Muscle layer of colon (tissue), 2 donors: ENCODE measurements around the gene ATG9A.

Source experiments
- H3K27ac ChIP-seq: one replicate; pipeline ENCODE4 v1.7.0; 2013; ENCODE audit warnings: low read depth, mild to moderate bottlenecking, low read length, moderate library complexity
- H3K27me3 ChIP-seq, 2 donors: one replicate each; pipeline ENCODE4 v1.7.0; 2013; ENCODE audit warnings: low read length in 2 of 2, mild to moderate bottlenecking in 2 of 2; ENCODE audit not compliant: insufficient read depth in 2 of 2, control insufficient read depth in 1 of 2
- H3K36me3 ChIP-seq: one replicate; pipeline ENCODE4 v1.7.0; 2013; ENCODE audit warnings: mild to moderate bottlenecking, low read length; ENCODE audit not compliant: insufficient read depth
- H3K4me1 ChIP-seq: one replicate; pipeline ENCODE4 v1.7.0; 2013; ENCODE audit warnings: mild to moderate bottlenecking, low read length; ENCODE audit not compliant: insufficient read depth
- H3K4me3 ChIP-seq, 2 donors: one replicate each; pipeline ENCODE4 v1.7.0; 2013; ENCODE audit warnings: low read length in 2 of 2, low read depth in 1 of 2, mild to moderate bottlenecking in 1 of 2, moderate library complexity in 1 of 2
- H3K9ac ChIP-seq: one replicate; pipeline ENCODE4 v1.7.0; 2013; ENCODE audit warnings: low read length
- H3K9me3 ChIP-seq: one replicate; pipeline ENCODE4 v1.7.0; 2013; ENCODE audit warnings: mild to moderate bottlenecking, low read length
- donor health status: abdominal sarcoma.
- donor health status: Adenocarcinoma of cecum.

Gene ATG9A

GRCh38 chr2:219234331-219234730 is 4.9 kb upstream of the ATG9A start:
- H3K4me1 ChIP-seq: peaks cover 9% of the 10 kb centered on the region
- H3K4me3 ChIP-seq: no peak overlapping the region
- H3K36me3 ChIP-seq: peaks cover 78% of the 10 kb centered on the region
- H3K9ac ChIP-seq: no peak overlapping the region
- no peaks in the 10 kb centered on the region for H3K27me3 ChIP-seq
- no peaks in the 10 kb centered on the region for H3K9me3 ChIP-seq
- H3K27ac ChIP-seq: no peak overlapping the region

GRCh38 chr2:219230059-219230540 is 664 bp upstream of the ATG9A start:
- Histone ChIP-seq H3K4me3 (peak overlapping the region; percentile 31 to 91), H3K27ac (peak overlapping the region; percentile 96), H3K36me3 (peaks cover 50% of the 10 kb centered on the region), H3K9me3 (no peaks in the 10 kb centered on the region), H3K4me1 (peaks cover 24% of the 10 kb centered on the region), H3K9ac (peak overlapping the region; percentile 44), H3K27me3 (no peaks in the 10 kb centered on the region)

GRCh38 chr2:219228911-219229304 is 528 bp downstream of the ATG9A start:
- Histone ChIP-seq H3K4me1 (peaks cover 24% of the 10 kb centered on the region), H3K9me3 (no peaks in the 10 kb centered on the region), H3K27me3 (no peaks in the 10 kb centered on the region), H3K4me3 (peak overlapping the region; percentile 83 to 91), H3K27ac (peak overlapping the region; percentile 96), H3K9ac (peak overlapping the region; percentile 88), H3K36me3 (peaks cover 50% of the 10 kb centered on the region)

- Histone ChIP-seq H3K9me3 (no peaks in the 10 kb centered on the region), H3K27ac (peak overlapping the region; percentile 96), H3K9ac (peak overlapping the region; percentile 88), H3K27me3 (no peaks in the 10 kb centered on the region), H3K4me1 (peaks cover 24% of the 10 kb centered on the region), H3K36me3 (peaks cover 50% of the 10 kb centered on the region), H3K4me3 (peak overlapping the region; percentile 83 to 91)
These were observed 1.2 kb downstream of the ATG9A start for GRCh38 chr2:219228041-219228910.

- Histone ChIP-seq H3K27me3 (no peaks in the 10 kb centered on the region), H3K4me1 (peaks cover 16% of the 10 kb centered on the region), H3K9me3 (no peaks in the 10 kb centered on the region), H3K36me3 (peaks cover 61% of the 10 kb centered on the region), H3K4me3 (no peak overlapping the region), H3K9ac (no peak overlapping the region), H3K27ac (no peak overlapping the region)
These were observed 4.1 kb downstream of the ATG9A start for GRCh38 chr2:219225350-219225749.

GRCh38 chr2:219223831-219224610 is 5.4 kb downstream of the ATG9A start:
- Histone ChIP-seq H3K27ac (no peak overlapping the region), H3K27me3 (no peaks in the 10 kb centered on the region), H3K4me1 (peaks cover 24% of the 10 kb centered on the region), H3K9me3 (no peaks in the 10 kb centered on the region), H3K4me3 (no peak overlapping the region), H3K36me3 (peaks cover 67% of the 10 kb centered on the region), H3K9ac (no peak overlapping the region)

GRCh38 chr2:219221957-219222518 is 7.4 kb downstream of the ATG9A start:
- H3K27ac ChIP-seq: no peak overlapping the region
- H3K9me3 ChIP-seq: no peaks in the 10 kb centered on the region
- H3K9ac ChIP-seq: no peak overlapping the region
- H3K4me1 ChIP-seq: peaks cover 18% of the 10 kb centered on the region
- H3K4me3 ChIP-seq: no peak overlapping the region
- H3K36me3 ChIP-seq: peaks cover 65% of the 10 kb centered on the region
- no peaks in the 10 kb centered on the region for H3K27me3 ChIP-seq

GRCh38 chr2:219220652-219221402 is 8.6 kb downstream of the ATG9A start:
- Histone ChIP-seq H3K27ac (no peak overlapping the region), H3K4me1 (peaks cover 26% of the 10 kb centered on the region), H3K36me3 (peaks cover 66% of the 10 kb centered on the region), H3K9me3 (no peaks in the 10 kb centered on the region), H3K9ac (no peak overlapping the region), H3K27me3 (no peaks in the 10 kb centered on the region), H3K4me3 (no peak overlapping the region)

- no peaks in the 10 kb centered on the region for H3K27me3 ChIP-seq
- H3K27ac ChIP-seq: peak overlapping the region; percentile 93
- H3K4me1 ChIP-seq: peaks cover 26% of the 10 kb centered on the region
- H3K36me3 ChIP-seq: peaks cover 69% of the 10 kb centered on the region
- peak overlapping the region; percentile 76 for H3K9ac ChIP-seq
- H3K4me3 ChIP-seq: peak overlapping the region in 1 of 2 donors; percentile 58
- H3K9me3 ChIP-seq: no peaks in the 10 kb centered on the region
These were observed 9.5 kb downstream of the ATG9A start for GRCh38 chr2:219219784-219220532.
